Neural crest cell (in vitro differentiated cells): Measurements from ENCODE around the gene SPOCK1. TPM values are rescaled to one million over a fixed set of nuclear protein-coding genes. Genes with fewer than 3 reads are reported as not detected.
A peak's percentile ranks its signal among the peaks of the same experiment; 100 is the strongest.
"Not testable (repeated sequence)": the region's sequence is repeated elsewhere in the genome, so short reads cannot be mapped to it uniquely, and the experiment has no call there.

Experiments
- DNase-seq: peaks from one replicate; pipeline ENCODE4 v3.0.0; 2021; ENCODE audit warnings: low read depth, mixed read lengths, low spot score
- H3K27ac Mint-ChIP-seq: one replicate; pipeline ENCODE4 v1.8.0; 2021; ENCODE audit warnings: mild to moderate bottlenecking, mixed read lengths; ENCODE audit not compliant: unreplicated experiment
- H3K27me3 Mint-ChIP-seq: 2 replicates; pipeline ENCODE4 v1.8.0; 2021; ENCODE audit warnings: low read depth, mild to moderate bottlenecking, mixed read lengths
- H3K36me3 Mint-ChIP-seq: 2 replicates; pipeline ENCODE4 v1.8.0; 2021; ENCODE audit warnings: low read depth, mild to moderate bottlenecking, mixed read lengths
- H3K4me1 Mint-ChIP-seq: 2 replicates; pipeline ENCODE4 v1.8.0; 2021; ENCODE audit warnings: mixed read lengths
- H3K4me3 Mint-ChIP-seq: one replicate; pipeline ENCODE4 v1.8.0; 2021; ENCODE audit warnings: mild to moderate bottlenecking, mixed read lengths
- H3K9me3 Mint-ChIP-seq: 2 replicates; pipeline ENCODE4 v1.8.0; 2021; ENCODE audit warnings: mixed read lengths
- CTCF ChIP-seq: fragments of 200-600 bp; sonication (generic); conservative IDR thresholded peaks from 2 replicates; pipeline ENCODE4 v1.5.0; 2021; ENCODE audit warnings: antibody characterized with exemption, mild to moderate bottlenecking
- total RNA-seq: library from RNA; stranded (reverse); gene quantifications from 2 replicates; pipeline ENCODE4 v1.2.1, GENCODE V29; 2021

Gene SPOCK1
- total RNA-seq, 1 donor from 2014 or later: 89.7 TPM

GRCh38 chr5:137260820-137261695 lies 238.1 kb downstream of the SPOCK1 start:
- no peak overlapping the region for H3K27ac Mint-ChIP-seq
- no peak for TF ChIP-seq CTCF
- no peaks in the 10 kb centered on the region for H3K9me3 Mint-ChIP-seq
- peaks cover 21% of the 10 kb centered on the region for H3K4me1 Mint-ChIP-seq
- no peaks in the 10 kb centered on the region for H3K36me3 Mint-ChIP-seq
- no peaks in the 10 kb centered on the region for H3K27me3 Mint-ChIP-seq
- no peak overlapping the region for H3K4me3 Mint-ChIP-seq
- DNase-seq: no peak

GRCh38 chr5:137259115-137259514 lies 240.0 kb downstream of the SPOCK1 start:
- peaks cover 21% of the 10 kb centered on the region for H3K4me1 Mint-ChIP-seq
- DNase-seq, H3K27ac Mint-ChIP-seq, H3K36me3 Mint-ChIP-seq, H3K4me3 Mint-ChIP-seq, H3K27me3 Mint-ChIP-seq, H3K9me3 Mint-ChIP-seq: not testable (repeated sequence)

GRCh38 chr5:137254119-137255090 lies 244.7 kb downstream of the SPOCK1 start:
- no peak for DNase-seq
- Mint-ChIP-seq H3K27me3 (no peaks in the 10 kb centered on the region), H3K4me1 (no peaks in the 10 kb centered on the region), H3K4me3 (no peak overlapping the region), H3K36me3 (no peaks in the 10 kb centered on the region), H3K9me3 (no peaks in the 10 kb centered on the region), H3K27ac (no peak overlapping the region)
- no peak for TF ChIP-seq CTCF

GRCh38 chr5:137252512-137252911 lies 246.6 kb downstream of the SPOCK1 start:
- H3K27ac Mint-ChIP-seq: peak overlapping the region; percentile 46
- H3K4me3 Mint-ChIP-seq: no peak overlapping the region
- DNase-seq: no peak
- H3K9me3 Mint-ChIP-seq: no peaks in the 10 kb centered on the region
- H3K4me1 Mint-ChIP-seq: no peaks in the 10 kb centered on the region
- TF ChIP-seq CTCF: no peak
- no peaks in the 10 kb centered on the region for H3K36me3 Mint-ChIP-seq
- no peaks in the 10 kb centered on the region for H3K27me3 Mint-ChIP-seq

GRCh38 chr5:137250421-137250820 lies 248.7 kb downstream of the SPOCK1 start:
- Mint-ChIP-seq H3K27ac (no peak overlapping the region), H3K4me3 (no peak overlapping the region), H3K36me3 (no peaks in the 10 kb centered on the region), H3K27me3 (no peaks in the 10 kb centered on the region), H3K9me3 (no peaks in the 10 kb centered on the region), H3K4me1 (no peaks in the 10 kb centered on the region)
- no peak for DNase-seq
- no peak for TF ChIP-seq CTCF
